Tibial nerve (tissue), 4 donors: ENCODE data around the gene FMN1. TPM values are rescaled to one million over a fixed set of nuclear protein-coding genes. Genes with fewer than 3 reads are reported as not detected.

Source experiments
- DNase-seq, 2 donors: peaks; one replicate each; pipeline ENCODE4 v3.0.0-alpha.2; 2019; ENCODE audit warnings: low spot score in 2 of 2
- H3K27ac ChIP-seq, 4 donors: fragments of 200-600 bp; sonication (generic) in 3 of 4; one replicate each; pipeline ENCODE4 v1.5.1; 2017 to 2019; ENCODE audit warnings: mild to moderate bottlenecking in 1 of 4
- H3K27me3 ChIP-seq, 2 donors: fragments of 200-600 bp; sonication (generic) in 1 of 2; one replicate each; pipeline versions ENCODE4 v1.5.1 to v1.6.0; 2017 to 2019
- H3K36me3 ChIP-seq, 3 donors: fragments of 200-600 bp; sonication (generic); one replicate each; pipeline ENCODE4 v1.5.1; 2018 to 2019
- H3K4me1 ChIP-seq, 4 donors: fragments of 200-600 bp; sonication (generic) in 3 of 4; one replicate each; pipeline ENCODE4 v1.5.1; 2017 to 2019
- H3K4me3 ChIP-seq, 4 donors: fragments of 200-600 bp; sonication (generic) in 3 of 4; one replicate each; pipeline ENCODE4 v1.5.1; 2017 to 2019; ENCODE audit warnings: mild to moderate bottlenecking in 1 of 4, moderate library complexity in 1 of 4
- H3K9me3 ChIP-seq, 4 donors: fragments of 200-600 bp; sonication (generic) in 3 of 4; one replicate each; pipeline ENCODE4 v1.5.1; 2017 to 2019
- CTCF ChIP-seq, 5 experiments: fragments of 200-600 bp in 3 of 5; fragments of 450-650 bp in 2 of 5; sonication (generic) in 3 of 5; IDR thresholded peaks; one replicate each; pipeline ENCODE4 v1.5.1; 2016 to 2019; ENCODE audit warnings: antibody characterized with exemption in 5 of 5, mild to moderate bottlenecking in 3 of 5, moderate library complexity in 2 of 5
- EP300 ChIP-seq, 2 donors: sonication (generic); formaldehyde crosslinking; IDR thresholded peaks; one replicate each; pipeline ENCODE4 v1.6.1; 2017; ENCODE audit warnings: antibody characterized with exemption in 2 of 2, mild to moderate bottlenecking in 1 of 2
- POLR2A ChIP-seq, 2 donors: fragments of 450-650 bp; IDR thresholded peaks; one replicate each; pipeline ENCODE4 v1.6.1; 2017; ENCODE audit warnings: antibody characterized with exemption in 2 of 2, mild to moderate bottlenecking in 2 of 2, moderate library complexity in 2 of 2
- WGBS, 2 donors: methylation state at CpG; one replicate each; pipeline ENCODE4 v1.1.5; 2018; 5-methylcytosine and 5-hydroxymethylcytosine counted together
- total RNA-seq, 4 donors: library from RNA; depleted of rRNA; stranded (reverse); fragments of >200 nt; gene quantifications; one replicate each; pipeline ENCODE4 v1.1.0, GENCODE V29; 2016

The FMN1 gene
- total RNA-seq, 4 donors from 2014 or later: 15.1 to 62.1 (median 20.7) TPM

GRCh38 chr15:33236841-33237509, 42.5 kb upstream of the FMN1 start:
- no peak overlapping the region for H3K27ac ChIP-seq
- 89 to 95% methylated on average over 4 of the region's 4 CpGs for WGBS, 2 donors

GRCh38 chr15:33234020-33234461, 39.5 kb upstream of the FMN1 start:
- H3K27me3 ChIP-seq: no peaks in the 10 kb centered on the region
- no peak overlapping the region for H3K27ac ChIP-seq
- H3K9me3 ChIP-seq: no peaks in the 10 kb centered on the region
- TF ChIP-seq POLR2A (IDR thresholded peaks at IDR 0.05): no peak
- TF ChIP-seq EP300 (IDR thresholded peaks at IDR 0.05): no peak
- peak in 1 of 5 experiments; percentile 12 for TF ChIP-seq CTCF (IDR thresholded peaks at IDR 0.05)
- WGBS, 2 donors: 30 to 31% methylated on average over 5 of the region's 5 CpGs
- H3K4me3 ChIP-seq: no peak overlapping the region
- no peaks in the 10 kb centered on the region for H3K4me1 ChIP-seq
- no peak for DNase-seq
- no peaks in the 10 kb centered on the region for H3K36me3 ChIP-seq

More at GRCh38 chr15:33236841-33237509, 42.5 kb upstream of the FMN1 start:
- TF ChIP-seq POLR2A (IDR thresholded peaks at IDR 0.05): no peak
- TF ChIP-seq EP300 (IDR thresholded peaks at IDR 0.05): no peak
- TF ChIP-seq CTCF (IDR thresholded peaks at IDR 0.05): no peak
- H3K9me3 ChIP-seq: no peaks in the 10 kb centered on the region
- no peaks in the 10 kb centered on the region for H3K27me3 ChIP-seq
- H3K4me1 ChIP-seq: no peaks in the 10 kb centered on the region
- no peak overlapping the region for H3K4me3 ChIP-seq
- DNase-seq: no peak
- no peaks in the 10 kb centered on the region for H3K36me3 ChIP-seq

GRCh38 chr15:33226559-33227181, 32.2 kb upstream of the FMN1 start:
- no peaks in the 10 kb centered on the region for H3K4me1 ChIP-seq
- no peaks in the 10 kb centered on the region for H3K9me3 ChIP-seq
- 78% methylated on average over 3 of the region's 3 CpGs for WGBS, 2 donors
- no peak for TF ChIP-seq POLR2A (IDR thresholded peaks at IDR 0.05)
- TF ChIP-seq CTCF (IDR thresholded peaks at IDR 0.05): peak in 1 of 5 experiments; percentile 24
- H3K27me3 ChIP-seq: no peaks in the 10 kb centered on the region
- H3K36me3 ChIP-seq: no peaks in the 10 kb centered on the region
- no peak overlapping the region for H3K27ac ChIP-seq
- H3K4me3 ChIP-seq: no peak overlapping the region
- peak in 1 of 2 donors; percentile 25 for DNase-seq

DNA sequence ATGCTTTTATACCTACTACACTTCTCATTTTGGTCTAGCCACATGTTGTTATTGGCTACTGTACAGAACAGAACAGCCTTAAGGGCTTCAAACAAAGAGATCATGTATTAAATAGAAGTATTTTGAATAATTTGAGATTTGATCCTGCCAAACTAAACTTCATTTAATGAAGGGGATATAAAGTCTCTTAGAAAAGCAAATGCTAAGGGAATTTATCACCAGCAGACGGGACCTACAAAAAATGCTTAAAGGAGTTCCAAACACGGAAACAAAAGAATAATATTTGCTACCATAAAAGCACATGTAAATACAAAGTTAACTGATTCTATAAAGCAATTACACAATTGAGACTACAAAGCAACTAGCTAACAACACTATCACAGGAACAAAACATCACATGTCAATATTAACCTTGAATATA, 23.6 kb upstream of the FMN1 start:
- DNase-seq: no peak
- H3K27me3 ChIP-seq: no peaks in the 10 kb centered on the region
- H3K9me3 ChIP-seq: no peaks in the 10 kb centered on the region
- H3K36me3 ChIP-seq: no peaks in the 10 kb centered on the region
- H3K4me1 ChIP-seq: no peaks in the 10 kb centered on the region
- H3K4me3 ChIP-seq: no peak overlapping the region
- no peak for TF ChIP-seq POLR2A (IDR thresholded peaks at IDR 0.05)
- no peak for TF ChIP-seq EP300 (IDR thresholded peaks at IDR 0.05)
- no peak for TF ChIP-seq CTCF (IDR thresholded peaks at IDR 0.05)
- WGBS, 2 donors: 16 to 27% methylated on average over 2 of the region's 2 CpGs
- no peak overlapping the region for H3K27ac ChIP-seq
